Neural cell (in vitro differentiated cells): Measurements from ENCODE around the gene LRMDA. TPM values are rescaled to one million over a fixed set of nuclear protein-coding genes. Genes with fewer than 3 reads are reported as not detected.

ENCODE experiments used
- H2AFZ ChIP-seq: fragments of 200-600, 300-800 bp; sonication (generic), shearing (Covaris generic); 2 replicates; pipeline ENCODE4 v1.6.0; 2014; ENCODE audit warnings: low read depth, mild to moderate bottlenecking, antibody characterized with exemption, low read length, moderate library complexity
- H3F3A ChIP-seq: fragments of 200-600 bp; shearing (Covaris generic); 2 replicates; pipeline ENCODE4 v1.6.1; 2016; ENCODE audit warnings: mild to moderate bottlenecking, moderate library complexity, mixed read lengths, antibody characterized with exemption, low read length; ENCODE audit not compliant: insufficient read depth, poor library complexity, severe bottlenecking
- H3K27ac ChIP-seq: fragments of 200-600, 300-800 bp; sonication (generic), shearing (Covaris generic); 2 replicates; pipeline ENCODE4 v1.5.1; 2014; ENCODE audit warnings: mild to moderate bottlenecking, low read length, moderate library complexity
- H3K27me3 ChIP-seq: fragments of 300-800, 200-600 bp; sonication (generic), shearing (Covaris generic); 2 replicates; pipeline ENCODE4 v1.6.0; 2014; ENCODE audit warnings: mild to moderate bottlenecking, low read depth, low read length, moderate library complexity; ENCODE audit not compliant: insufficient read depth
- H3K36me3 ChIP-seq: fragments of 300-800, 200-600 bp; sonication (generic), shearing (Covaris generic); 2 replicates; pipeline ENCODE4 v1.5.1; 2014; ENCODE audit warnings: mild to moderate bottlenecking, antibody characterized with exemption, low read length, moderate library complexity; ENCODE audit not compliant: insufficient read depth
- H3K4me2 ChIP-seq: fragments of 300-800, 200-600 bp; sonication (generic), shearing (Covaris generic); 2 replicates; pipeline ENCODE4 v1.6.0; 2014; ENCODE audit warnings: mild to moderate bottlenecking, low read length
- H3K4me3 ChIP-seq: fragments of 300-800, 200-600 bp; sonication (generic), shearing (Covaris generic); 2 replicates; pipeline ENCODE4 v1.5.1; 2014; ENCODE audit warnings: mild to moderate bottlenecking, low read length, moderate library complexity
- H3K79me2 ChIP-seq: fragments of 200-600 bp; shearing (Covaris generic); replicated peaks from 2 replicates; pipeline ENCODE4 v1.6.0; 2014; ENCODE audit warnings: mild to moderate bottlenecking, low read length, moderate library complexity; ENCODE audit not compliant: insufficient read depth
- H3K9ac ChIP-seq: fragments of 300-800, 200-600 bp; sonication (generic), shearing (Covaris generic); 2 replicates; pipeline ENCODE4 v1.6.1; 2016; ENCODE audit warnings: mild to moderate bottlenecking, low read length, mixed read lengths
- H3K9me2 ChIP-seq: fragments of 200-600 bp; shearing (Covaris generic); 2 replicates; pipeline ENCODE4 v1.6.1; 2016; ENCODE audit warnings: mild to moderate bottlenecking, low read length, mixed read lengths; ENCODE audit not compliant: insufficient read depth
- H3K9me3 ChIP-seq: fragments of 200-600, 300-800 bp; sonication (generic), shearing (Covaris generic); 2 replicates; pipeline ENCODE4 v1.6.1; 2016; ENCODE audit warnings: mild to moderate bottlenecking, mixed run types, low read length, moderate library complexity, mixed read lengths
- H4K20me1 ChIP-seq: fragments of 200-600 bp; shearing (Covaris generic); 2 replicates; pipeline ENCODE4 v1.6.1; 2016; ENCODE audit warnings: mild to moderate bottlenecking, mixed run types; ENCODE audit not compliant: insufficient read depth
- EP300 ChIP-seq: fragments of 450-650 bp; conservative IDR thresholded peaks from 2 replicates; pipeline ENCODE4 v1.6.1; 2014; ENCODE audit warnings: antibody characterized with exemption, mild to moderate bottlenecking, moderate library complexity; ENCODE audit not compliant: poor library complexity, severe bottlenecking
- EZH2 ChIP-seq: fragments of 200-600, 300-800 bp; shearing (Covaris generic), sonication (generic); IDR thresholded peaks from 2 replicates; pipeline ENCODE4 v1.6.1; 2014; ENCODE audit warnings: antibody characterized with exemption, low read length, borderline replicate concordance, mild to moderate bottlenecking; ENCODE audit not compliant: insufficient read depth, poor library complexity, severe bottlenecking
- MXI1 ChIP-seq: fragments of 450-650 bp; conservative IDR thresholded peaks from 2 replicates; pipeline ENCODE4 v1.6.1; 2014; ENCODE audit warnings: antibody characterized with exemption, mild to moderate bottlenecking; ENCODE audit not compliant: poor library complexity, severe bottlenecking
- POLR2AphosphoS5 ChIP-seq: IDR thresholded peaks from 2 replicates; pipeline ENCODE4 v1.6.1; 2012
- RAD21 ChIP-seq: fragments of 450-650 bp; conservative IDR thresholded peaks from 2 replicates; pipeline ENCODE4 v1.6.1; 2014; ENCODE audit warnings: antibody characterized with exemption, mild to moderate bottlenecking, moderate library complexity
- REST ChIP-seq: IDR thresholded peaks from 2 replicates; pipeline ENCODE4 v1.6.1; 2012; ENCODE audit warnings: borderline replicate concordance
- SMC3 ChIP-seq: fragments of 450-650 bp; conservative IDR thresholded peaks from 2 replicates; pipeline ENCODE4 v1.6.1; 2014; ENCODE audit warnings: antibody characterized with exemption, mild to moderate bottlenecking, moderate library complexity; ENCODE audit not compliant: poor library complexity
- TAF1 ChIP-seq: IDR thresholded peaks from 2 replicates; pipeline ENCODE4 v1.6.1; 2012; ENCODE audit warnings: low read depth
- polyA plus RNA-seq: library from polyadenylated mRNA; depleted of rRNA; stranded (reverse); fragments of >200 nt; gene quantifications from 2 replicates; pipeline ENCODE4 v1.2.3, GENCODE V29; 2014
- TF ChIP-seq, protein P1 (sequence below): fragments of 450-650 bp; IDR thresholded peaks from 2 replicates; pipeline ENCODE4 v1.5.1; 2014; ENCODE audit warnings: antibody characterized with exemption, mild to moderate bottlenecking, moderate library complexity; ENCODE audit not compliant: poor library complexity, severe bottlenecking

Gene LRMDA
- polyA plus RNA-seq, 1 donor from 2014 or later = 5.6 TPM

DNA sequence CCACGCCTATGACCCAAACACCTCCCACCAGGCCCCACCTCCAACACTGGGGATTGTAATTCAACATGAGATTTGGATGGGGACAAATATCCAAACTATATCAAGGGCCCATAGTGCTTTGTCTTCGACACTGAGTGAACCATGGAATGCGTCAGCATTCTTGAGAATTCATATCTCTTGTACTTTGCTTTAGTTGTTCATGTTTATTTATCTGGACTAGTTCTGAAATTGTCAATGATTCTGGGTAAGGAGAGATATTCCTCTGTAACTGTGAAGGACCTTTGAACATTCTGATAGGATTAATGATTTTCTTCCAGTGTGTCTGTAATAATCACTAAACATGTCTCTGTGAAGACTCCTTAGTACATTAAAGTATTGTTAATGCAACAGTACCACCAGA lies 374.8 kb downstream of the LRMDA start:
- Histone ChIP-seq H3K9me2 (no peaks in the 10 kb centered on the region), H3K9ac (no peak overlapping the region), H2AFZ (no peak overlapping the region), H3K27me3 (no peaks in the 10 kb centered on the region), H3K4me3 (no peak overlapping the region), H4K20me1 (no peaks in the 10 kb centered on the region), H3K9me3 (no peaks in the 10 kb centered on the region), H3K79me2 (no peaks in the 10 kb centered on the region), H3K27ac (no peak overlapping the region), H3K4me2 (no peak overlapping the region), H3K36me3 (no peaks in the 10 kb centered on the region), H3F3A (no peaks in the 10 kb centered on the region)
- no peak for TF ChIP-seq EZH2
- TF ChIP-seq EP300 = no peak
- TF ChIP-seq REST = no peak
- no peak for TF ChIP-seq SMC3
- TF ChIP-seq TAF1 = no peak
- TF ChIP-seq, protein P1, sequence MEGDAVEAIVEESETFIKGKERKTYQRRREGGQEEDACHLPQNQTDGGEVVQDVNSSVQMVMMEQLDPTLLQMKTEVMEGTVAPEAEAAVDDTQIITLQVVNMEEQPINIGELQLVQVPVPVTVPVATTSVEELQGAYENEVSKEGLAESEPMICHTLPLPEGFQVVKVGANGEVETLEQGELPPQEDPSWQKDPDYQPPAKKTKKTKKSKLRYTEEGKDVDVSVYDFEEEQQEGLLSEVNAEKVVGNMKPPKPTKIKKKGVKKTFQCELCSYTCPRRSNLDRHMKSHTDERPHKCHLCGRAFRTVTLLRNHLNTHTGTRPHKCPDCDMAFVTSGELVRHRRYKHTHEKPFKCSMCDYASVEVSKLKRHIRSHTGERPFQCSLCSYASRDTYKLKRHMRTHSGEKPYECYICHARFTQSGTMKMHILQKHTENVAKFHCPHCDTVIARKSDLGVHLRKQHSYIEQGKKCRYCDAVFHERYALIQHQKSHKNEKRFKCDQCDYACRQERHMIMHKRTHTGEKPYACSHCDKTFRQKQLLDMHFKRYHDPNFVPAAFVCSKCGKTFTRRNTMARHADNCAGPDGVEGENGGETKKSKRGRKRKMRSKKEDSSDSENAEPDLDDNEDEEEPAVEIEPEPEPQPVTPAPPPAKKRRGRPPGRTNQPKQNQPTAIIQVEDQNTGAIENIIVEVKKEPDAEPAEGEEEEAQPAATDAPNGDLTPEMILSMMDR = no peak
- no peak for TF ChIP-seq MXI1
- TF ChIP-seq POLR2AphosphoS5 = no peak
- TF ChIP-seq RAD21 = no peak

DNA sequence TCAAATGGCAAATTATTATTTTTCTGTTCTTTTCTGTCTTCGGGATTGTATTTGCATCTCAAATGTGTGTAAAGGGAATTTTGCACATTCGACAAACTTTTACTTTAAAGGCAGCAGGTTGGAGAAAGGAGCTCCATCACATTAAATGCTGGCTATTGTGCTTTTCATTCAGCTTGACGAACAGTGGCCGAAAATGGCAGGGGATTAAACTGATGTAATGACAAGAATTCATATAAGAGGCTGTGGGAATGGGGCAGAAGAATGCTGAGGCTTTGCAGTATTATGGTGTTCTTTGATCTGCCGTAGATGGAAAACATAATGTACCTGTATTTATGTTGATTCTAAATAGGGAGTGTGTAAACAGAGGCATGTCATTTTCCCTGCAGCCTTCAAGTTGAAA lies 376.0 kb downstream of the LRMDA start:
- Histone ChIP-seq H4K20me1 (no peaks in the 10 kb centered on the region), H3K79me2 (no peaks in the 10 kb centered on the region), H3K27me3 (no peaks in the 10 kb centered on the region), H3K4me3 (no peak overlapping the region), H3K36me3 (no peaks in the 10 kb centered on the region), H2AFZ (no peak overlapping the region), H3K9ac (no peak overlapping the region), H3F3A (no peaks in the 10 kb centered on the region), H3K4me2 (no peak overlapping the region), H3K27ac (no peak overlapping the region), H3K9me2 (no peaks in the 10 kb centered on the region), H3K9me3 (no peaks in the 10 kb centered on the region)
- TF ChIP-seq RAD21 = no peak
- TF ChIP-seq MXI1 = no peak
- TF ChIP-seq, protein P1 = no peak
- TF ChIP-seq EZH2 = no peak
- TF ChIP-seq EP300 = no peak
- TF ChIP-seq POLR2AphosphoS5 = no peak
- TF ChIP-seq REST = no peak
- no peak for TF ChIP-seq TAF1
- no peak for TF ChIP-seq SMC3
